Hepatocyte (in vitro differentiated cells): ENCODE results near the gene ZNF789.

Source experiments
- CTCF ChIP-seq: fragments of 200-600 bp; sonication (generic); IDR thresholded peaks from 2 replicates; pipeline ENCODE4 v1.5.1; 2016; ENCODE audit warnings: antibody characterized with exemption, mild to moderate bottlenecking; ENCODE audit not compliant: poor library complexity
- EZH2phosphoT487 ChIP-seq: fragments of 200-600 bp; sonication (generic); IDR thresholded peaks from one replicate; pipeline ENCODE4 v1.6.1; 2018; ENCODE audit warnings: antibody characterized with exemption, mild to moderate bottlenecking, low read depth, moderate library complexity; ENCODE audit not compliant: unreplicated experiment, severe bottlenecking

- TF ChIP-seq EZH2phosphoT487, result no peak
- no peak for TF ChIP-seq CTCF
Observed at GRCh38 chr7:99424932-99425730, 47.6 kb upstream of the ZNF789 start.
